H1 (cell line): Measurements from ENCODE around the gene STAG1. TPM values are rescaled to one million over a fixed set of nuclear protein-coding genes. Genes with fewer than 3 reads are reported as not detected.

ENCODE experiments used
- BACH1 ChIP-seq: IDR thresholded peaks from 2 replicates; pipeline ENCODE4 v1.6.1; 2012; ENCODE audit warnings: low read length, improper control_type of control experiment
- RAD21 ChIP-seq, 2 experiments: IDR thresholded peaks in 1 of 2; conservative IDR thresholded peaks in 1 of 2; 2 replicates each; pipeline ENCODE4 v1.6.1; 2011; ENCODE audit warnings: low read depth in 2 of 2, low read length in 2 of 2, improper control_type of control experiment in 1 of 2, inconsistent platforms in 1 of 2, mild to moderate bottlenecking in 1 of 2, moderate library complexity in 1 of 2
- ZNF274 ChIP-seq: IDR thresholded peaks from 2 replicates; pipeline ENCODE4 v1.7.0; 2012; ENCODE audit warnings: low read length, borderline replicate concordance; ENCODE audit errors: extremely low read depth
- polyA plus RNA-seq, 7 experiments: library from polyadenylated mRNA; depleted of rRNA in 3 of 7; stranded (reverse) in 5 of 7; unstranded in 2 of 7; fragments of >200 nt in 5 of 7; fragments of 200-250 nt in 2 of 7; gene quantifications; 1 replicate in 5 of 7; 2 replicates in 1 of 7; 4 replicates in 1 of 7; pipeline versions ENCODE4 v1.2.1 to v1.2.3, GENCODE V29; 2011 to 2013; ENCODE audit warnings: missing spikeins in 2 of 7, mixed read lengths in 2 of 7
- total RNA-seq: library from RNA; stranded (reverse); fragmentation: NEBNext Ultra II Directional; extraction: Animal tissue kit (Norgen Biotek cat#: 25700); gene quantifications from 2 replicates; pipeline ENCODE4 v1.2.1, GENCODE V29; 2021
- TF ChIP-seq, protein P1 (sequence below): fragments of 300-600 bp; sonication (generic); IDR thresholded peaks from 2 replicates; pipeline ENCODE4 v1.7.1; 2012; ENCODE audit warnings: low read length, moderate library complexity, mild to moderate bottlenecking, inconsistent platforms; ENCODE audit not compliant: insufficient replicate concordance

STAG1 gene
- total and polyA plus RNA-seq, 2 of the 8 experiments (the other 6 are each of a cell fraction or from before 2014, with no cell fraction given) = 4.6 to 23.4 TPM

DNA sequence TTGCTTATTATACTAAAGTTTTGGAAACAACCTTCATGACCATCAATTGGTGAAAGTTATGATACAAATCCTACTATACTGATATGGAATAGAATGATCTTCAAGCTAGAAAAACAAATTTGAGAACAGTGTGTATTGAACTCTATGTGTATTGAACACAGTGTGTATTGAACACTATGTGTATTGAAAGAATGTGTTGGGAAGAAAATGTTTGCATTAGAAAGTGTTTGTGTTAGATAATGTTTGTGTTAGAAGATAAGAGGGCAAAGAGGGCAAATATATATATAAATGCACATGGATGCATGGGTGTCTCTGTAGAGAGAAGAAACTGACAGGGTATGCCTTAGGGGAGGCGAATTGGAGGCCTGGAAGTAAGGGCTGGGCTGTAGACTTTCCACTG lies 459.7 kb downstream of the STAG1 start (continued):
- TF ChIP-seq, protein P1, sequence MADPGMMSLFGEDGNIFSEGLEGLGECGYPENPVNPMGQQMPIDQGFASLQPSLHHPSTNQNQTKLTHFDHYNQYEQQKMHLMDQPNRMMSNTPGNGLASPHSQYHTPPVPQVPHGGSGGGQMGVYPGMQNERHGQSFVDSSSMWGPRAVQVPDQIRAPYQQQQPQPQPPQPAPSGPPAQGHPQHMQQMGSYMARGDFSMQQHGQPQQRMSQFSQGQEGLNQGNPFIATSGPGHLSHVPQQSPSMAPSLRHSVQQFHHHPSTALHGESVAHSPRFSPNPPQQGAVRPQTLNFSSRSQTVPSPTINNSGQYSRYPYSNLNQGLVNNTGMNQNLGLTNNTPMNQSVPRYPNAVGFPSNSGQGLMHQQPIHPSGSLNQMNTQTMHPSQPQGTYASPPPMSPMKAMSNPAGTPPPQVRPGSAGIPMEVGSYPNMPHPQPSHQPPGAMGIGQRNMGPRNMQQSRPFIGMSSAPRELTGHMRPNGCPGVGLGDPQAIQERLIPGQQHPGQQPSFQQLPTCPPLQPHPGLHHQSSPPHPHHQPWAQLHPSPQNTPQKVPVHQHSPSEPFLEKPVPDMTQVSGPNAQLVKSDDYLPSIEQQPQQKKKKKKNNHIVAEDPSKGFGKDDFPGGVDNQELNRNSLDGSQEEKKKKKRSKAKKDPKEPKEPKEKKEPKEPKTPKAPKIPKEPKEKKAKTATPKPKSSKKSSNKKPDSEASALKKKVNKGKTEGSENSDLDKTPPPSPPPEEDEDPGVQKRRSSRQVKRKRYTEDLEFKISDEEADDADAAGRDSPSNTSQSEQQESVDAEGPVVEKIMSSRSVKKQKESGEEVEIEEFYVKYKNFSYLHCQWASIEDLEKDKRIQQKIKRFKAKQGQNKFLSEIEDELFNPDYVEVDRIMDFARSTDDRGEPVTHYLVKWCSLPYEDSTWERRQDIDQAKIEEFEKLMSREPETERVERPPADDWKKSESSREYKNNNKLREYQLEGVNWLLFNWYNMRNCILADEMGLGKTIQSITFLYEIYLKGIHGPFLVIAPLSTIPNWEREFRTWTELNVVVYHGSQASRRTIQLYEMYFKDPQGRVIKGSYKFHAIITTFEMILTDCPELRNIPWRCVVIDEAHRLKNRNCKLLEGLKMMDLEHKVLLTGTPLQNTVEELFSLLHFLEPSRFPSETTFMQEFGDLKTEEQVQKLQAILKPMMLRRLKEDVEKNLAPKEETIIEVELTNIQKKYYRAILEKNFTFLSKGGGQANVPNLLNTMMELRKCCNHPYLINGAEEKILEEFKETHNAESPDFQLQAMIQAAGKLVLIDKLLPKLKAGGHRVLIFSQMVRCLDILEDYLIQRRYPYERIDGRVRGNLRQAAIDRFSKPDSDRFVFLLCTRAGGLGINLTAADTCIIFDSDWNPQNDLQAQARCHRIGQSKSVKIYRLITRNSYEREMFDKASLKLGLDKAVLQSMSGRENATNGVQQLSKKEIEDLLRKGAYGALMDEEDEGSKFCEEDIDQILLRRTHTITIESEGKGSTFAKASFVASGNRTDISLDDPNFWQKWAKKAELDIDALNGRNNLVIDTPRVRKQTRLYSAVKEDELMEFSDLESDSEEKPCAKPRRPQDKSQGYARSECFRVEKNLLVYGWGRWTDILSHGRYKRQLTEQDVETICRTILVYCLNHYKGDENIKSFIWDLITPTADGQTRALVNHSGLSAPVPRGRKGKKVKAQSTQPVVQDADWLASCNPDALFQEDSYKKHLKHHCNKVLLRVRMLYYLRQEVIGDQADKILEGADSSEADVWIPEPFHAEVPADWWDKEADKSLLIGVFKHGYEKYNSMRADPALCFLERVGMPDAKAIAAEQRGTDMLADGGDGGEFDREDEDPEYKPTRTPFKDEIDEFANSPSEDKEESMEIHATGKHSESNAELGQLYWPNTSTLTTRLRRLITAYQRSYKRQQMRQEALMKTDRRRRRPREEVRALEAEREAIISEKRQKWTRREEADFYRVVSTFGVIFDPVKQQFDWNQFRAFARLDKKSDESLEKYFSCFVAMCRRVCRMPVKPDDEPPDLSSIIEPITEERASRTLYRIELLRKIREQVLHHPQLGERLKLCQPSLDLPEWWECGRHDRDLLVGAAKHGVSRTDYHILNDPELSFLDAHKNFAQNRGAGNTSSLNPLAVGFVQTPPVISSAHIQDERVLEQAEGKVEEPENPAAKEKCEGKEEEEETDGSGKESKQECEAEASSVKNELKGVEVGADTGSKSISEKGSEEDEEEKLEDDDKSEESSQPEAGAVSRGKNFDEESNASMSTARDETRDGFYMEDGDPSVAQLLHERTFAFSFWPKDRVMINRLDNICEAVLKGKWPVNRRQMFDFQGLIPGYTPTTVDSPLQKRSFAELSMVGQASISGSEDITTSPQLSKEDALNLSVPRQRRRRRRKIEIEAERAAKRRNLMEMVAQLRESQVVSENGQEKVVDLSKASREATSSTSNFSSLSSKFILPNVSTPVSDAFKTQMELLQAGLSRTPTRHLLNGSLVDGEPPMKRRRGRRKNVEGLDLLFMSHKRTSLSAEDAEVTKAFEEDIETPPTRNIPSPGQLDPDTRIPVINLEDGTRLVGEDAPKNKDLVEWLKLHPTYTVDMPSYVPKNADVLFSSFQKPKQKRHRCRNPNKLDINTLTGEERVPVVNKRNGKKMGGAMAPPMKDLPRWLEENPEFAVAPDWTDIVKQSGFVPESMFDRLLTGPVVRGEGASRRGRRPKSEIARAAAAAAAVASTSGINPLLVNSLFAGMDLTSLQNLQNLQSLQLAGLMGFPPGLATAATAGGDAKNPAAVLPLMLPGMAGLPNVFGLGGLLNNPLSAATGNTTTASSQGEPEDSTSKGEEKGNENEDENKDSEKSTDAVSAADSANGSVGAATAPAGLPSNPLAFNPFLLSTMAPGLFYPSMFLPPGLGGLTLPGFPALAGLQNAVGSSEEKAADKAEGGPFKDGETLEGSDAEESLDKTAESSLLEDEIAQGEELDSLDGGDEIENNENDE = no peak
- TF ChIP-seq BACH1 (no peak), RAD21 (IDR thresholded peaks at IDR 0.05 in 1 of 2, conservative IDR thresholded peaks at IDR 0.05 in 1 of 2; ENCODE audit: low read depth in 2 of 2, low read length in 2 of 2) (no peak), ZNF274 (no peak)
